ENCODE results near the gene CCL14.
"Not testable (repeated sequence)": the region's sequence is repeated elsewhere in the genome, so short reads cannot be mapped to it uniquely, and the experiment has no call there.

The CCL14 gene

GRCh38 chr17:35943537-35943936 is 43.0 kb downstream of the CCL14 start, which contains the start of gene LYZL6:
TSS of gene LYZL6 (minus strand) at chr17:35943713. CDS start at chr17:35939356, 4,357 bp downstream.
- no peak for DNase-seq

DNA sequence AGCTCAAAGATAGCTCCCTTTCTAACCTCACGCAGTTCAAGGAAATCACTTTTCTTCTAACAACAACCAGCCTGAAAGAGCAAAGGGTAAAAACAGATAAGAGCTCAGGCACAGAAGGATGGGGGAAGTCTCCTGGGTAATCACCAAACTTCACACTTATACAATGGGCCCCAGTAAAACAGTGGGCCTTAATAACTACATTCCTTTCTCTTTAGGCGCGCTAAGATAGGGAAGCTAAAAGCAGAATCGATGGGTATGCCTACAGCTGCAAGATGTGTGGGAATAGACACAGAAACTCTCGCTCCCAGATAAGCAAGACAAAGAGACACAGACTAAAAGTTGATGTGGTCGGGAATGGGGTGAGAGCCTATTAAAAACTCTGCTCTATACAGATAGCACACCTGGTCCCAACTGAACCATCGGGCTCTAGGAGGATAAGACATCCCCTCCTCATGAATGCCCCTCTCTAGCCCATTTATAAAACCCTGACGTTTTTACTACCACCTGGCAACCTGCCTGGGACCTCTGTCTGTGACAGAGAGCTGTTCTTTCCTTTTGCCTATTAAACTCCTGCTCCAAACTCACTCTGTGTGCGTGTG is 43.8 kb downstream of the CCL14 start:
- DNase-seq, result no peak

- not testable (repeated sequence) for DNase-seq
These were observed 48.0 kb downstream of the CCL14 start for GRCh38 chr17:35938492-35938891.

DNA sequence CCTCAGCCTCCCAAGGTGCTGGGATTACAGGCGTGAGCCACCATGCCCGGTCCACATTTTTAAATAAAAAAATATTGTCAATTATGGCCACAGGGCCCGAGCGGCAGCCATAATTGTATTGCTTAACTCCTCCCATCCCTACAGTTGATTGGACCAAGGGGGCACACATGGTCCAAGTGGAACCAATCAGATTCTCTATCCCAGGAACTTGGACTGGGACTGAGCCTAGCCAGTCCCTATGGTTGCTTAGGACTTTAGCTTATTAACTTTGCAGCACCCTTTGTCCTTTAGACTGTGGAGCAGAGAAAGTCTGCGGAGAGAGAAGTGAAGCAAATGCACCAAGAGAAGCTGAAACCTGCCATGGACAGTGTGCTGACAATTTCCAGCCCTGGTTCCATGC is 50.5 kb downstream of the CCL14 start:
- DNase-seq, result no peak

- no peak for DNase-seq
These were observed 51.8 kb downstream of the CCL14 start for GRCh38 chr17:35934760-35935159.

Data from hypothalamus (tissue), 51 donors.